ENCODE results near the gene PVALB.

The PVALB gene

DNA sequence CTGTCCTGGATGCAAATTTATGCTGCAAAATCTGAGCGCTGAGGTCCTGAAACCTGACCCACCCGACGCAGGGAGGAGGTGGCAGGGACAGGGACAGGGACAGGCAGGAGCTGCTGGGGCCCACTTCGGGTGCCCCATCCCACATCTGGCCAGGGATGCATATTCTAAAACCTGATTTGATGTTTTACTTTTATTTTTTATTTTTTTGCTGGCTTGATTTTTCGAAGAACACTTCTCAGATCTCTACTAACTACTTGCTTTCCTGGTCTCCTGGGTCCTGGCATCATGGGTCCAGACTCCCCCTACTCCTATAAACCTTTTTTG is 652 bp upstream of the PVALB start:
- Histone ChIP-seq H4K20me1 (ENCODE audit: control insufficient read depth, insufficient read depth, low read depth, low read length) (no peaks in the 10 kb centered on the region), H3K27me3 (ENCODE audit: control insufficient read depth, low read length) (peaks cover 32% of the 10 kb centered on the region), H3K4me2 (ENCODE audit: low read length) (no peak overlapping the region), H3K4me1 (ENCODE audit: control insufficient read depth, low read length) (no peaks in the 10 kb centered on the region), H3K36me3 (ENCODE audit: control insufficient read depth, low read length) (no peaks in the 10 kb centered on the region), H3F3A (ENCODE audit: control insufficient read depth, insufficient read depth) (no peaks in the 10 kb centered on the region), H3K4me3 (ENCODE audit: low read length) (no peak overlapping the region), H3K79me2 (ENCODE audit: control insufficient read depth, low read length) (no peaks in the 10 kb centered on the region), H3K9me2 (replicated peaks; ENCODE audit: control insufficient read depth, low read length) (no peaks in the 10 kb centered on the region), H3K9me3 (ENCODE audit: control insufficient read depth, insufficient read depth, low read length) (no peaks in the 10 kb centered on the region), H3K27ac (ENCODE audit: low read depth, low read length) (no peak overlapping the region)
- TF ChIP-seq EZH2phosphoT487 (IDR thresholded peaks at IDR 0.05; ENCODE audit: borderline replicate concordance, low read length) = no peak
- TF ChIP-seq, protein P1, sequence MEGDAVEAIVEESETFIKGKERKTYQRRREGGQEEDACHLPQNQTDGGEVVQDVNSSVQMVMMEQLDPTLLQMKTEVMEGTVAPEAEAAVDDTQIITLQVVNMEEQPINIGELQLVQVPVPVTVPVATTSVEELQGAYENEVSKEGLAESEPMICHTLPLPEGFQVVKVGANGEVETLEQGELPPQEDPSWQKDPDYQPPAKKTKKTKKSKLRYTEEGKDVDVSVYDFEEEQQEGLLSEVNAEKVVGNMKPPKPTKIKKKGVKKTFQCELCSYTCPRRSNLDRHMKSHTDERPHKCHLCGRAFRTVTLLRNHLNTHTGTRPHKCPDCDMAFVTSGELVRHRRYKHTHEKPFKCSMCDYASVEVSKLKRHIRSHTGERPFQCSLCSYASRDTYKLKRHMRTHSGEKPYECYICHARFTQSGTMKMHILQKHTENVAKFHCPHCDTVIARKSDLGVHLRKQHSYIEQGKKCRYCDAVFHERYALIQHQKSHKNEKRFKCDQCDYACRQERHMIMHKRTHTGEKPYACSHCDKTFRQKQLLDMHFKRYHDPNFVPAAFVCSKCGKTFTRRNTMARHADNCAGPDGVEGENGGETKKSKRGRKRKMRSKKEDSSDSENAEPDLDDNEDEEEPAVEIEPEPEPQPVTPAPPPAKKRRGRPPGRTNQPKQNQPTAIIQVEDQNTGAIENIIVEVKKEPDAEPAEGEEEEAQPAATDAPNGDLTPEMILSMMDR (IDR thresholded peaks at IDR 0.05; ENCODE audit: low read depth, low read length, poor library complexity, severe bottlenecking) = no peak

DNA sequence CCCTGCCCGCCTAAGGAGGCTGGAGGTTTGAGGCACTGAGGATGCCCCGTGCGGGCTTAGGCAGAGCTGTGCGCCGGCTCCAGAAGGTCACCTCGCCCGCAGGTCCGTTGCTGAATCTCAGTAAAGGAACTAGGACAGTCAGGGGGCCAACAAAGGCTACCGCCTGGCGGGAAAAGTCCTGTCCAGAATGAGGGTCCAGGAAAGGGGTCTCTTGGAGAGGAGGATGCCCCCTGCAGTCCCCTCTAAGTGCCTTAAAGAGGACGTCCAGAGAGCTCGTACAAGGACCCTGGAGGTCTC is 548 bp downstream of the PVALB start:
- Histone ChIP-seq H3K9me2 (replicated peaks; ENCODE audit: control insufficient read depth, low read length) (no peaks in the 10 kb centered on the region), H3F3A (ENCODE audit: control insufficient read depth, insufficient read depth) (no peaks in the 10 kb centered on the region), H3K4me2 (ENCODE audit: low read length) (no peak overlapping the region), H4K20me1 (ENCODE audit: control insufficient read depth, insufficient read depth, low read depth, low read length) (no peaks in the 10 kb centered on the region), H3K79me2 (ENCODE audit: control insufficient read depth, low read length) (no peaks in the 10 kb centered on the region), H3K36me3 (ENCODE audit: control insufficient read depth, low read length) (no peaks in the 10 kb centered on the region), H3K9me3 (ENCODE audit: control insufficient read depth, insufficient read depth, low read length) (no peaks in the 10 kb centered on the region), H3K27me3 (ENCODE audit: control insufficient read depth, low read length) (peaks cover 32% of the 10 kb centered on the region), H3K4me3 (ENCODE audit: low read length) (no peak overlapping the region), H3K4me1 (ENCODE audit: control insufficient read depth, low read length) (no peaks in the 10 kb centered on the region), H3K27ac (ENCODE audit: low read depth, low read length) (no peak overlapping the region)
- TF ChIP-seq, protein P1 (IDR thresholded peaks at IDR 0.05; ENCODE audit: low read depth, low read length, poor library complexity, severe bottlenecking) = no peak
- no peak for TF ChIP-seq EZH2phosphoT487 (IDR thresholded peaks at IDR 0.05; ENCODE audit: borderline replicate concordance, low read length)

DNA sequence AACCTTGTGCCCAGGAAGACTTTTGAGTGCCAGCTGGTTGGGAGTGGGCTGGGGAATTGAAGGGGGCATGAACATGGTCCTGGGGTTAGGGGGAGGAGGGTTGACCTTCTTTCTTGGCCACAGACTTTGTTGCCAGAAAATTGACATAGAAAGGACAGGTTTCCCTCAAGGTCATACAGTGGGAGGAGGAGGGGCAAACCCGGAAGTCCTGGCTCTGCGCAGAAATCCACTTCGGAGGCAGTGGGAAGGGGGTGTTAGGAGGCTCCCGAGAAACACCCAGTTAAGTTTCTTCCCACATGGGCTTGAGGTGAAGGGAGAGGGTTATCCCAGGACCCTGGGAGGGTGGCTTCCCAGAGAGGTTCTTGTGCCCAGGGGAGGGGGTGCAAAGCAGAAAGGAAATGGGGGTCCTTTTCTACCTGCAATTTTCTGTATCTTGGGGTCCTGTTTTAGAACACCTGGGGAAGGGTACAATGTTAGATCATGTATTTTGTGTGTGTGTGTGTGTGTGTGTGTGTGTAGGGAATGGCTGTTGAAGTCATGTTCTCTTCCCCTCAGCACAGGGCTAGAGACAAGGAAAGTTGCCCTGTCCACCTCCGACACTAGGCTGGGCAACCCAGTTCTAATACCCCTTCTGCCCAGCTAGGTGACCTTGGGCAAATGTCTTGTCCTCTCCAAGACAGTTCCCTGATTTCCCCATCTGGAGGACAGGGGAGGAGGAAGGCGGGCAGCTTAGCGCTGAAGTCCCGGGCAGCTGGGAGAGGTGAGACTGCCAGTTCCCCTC is 1.1 kb downstream of the PVALB start:
- TF ChIP-seq, protein P1 (IDR thresholded peaks at IDR 0.05; ENCODE audit: low read depth, low read length, poor library complexity, severe bottlenecking) = no peak
- no peak for TF ChIP-seq EZH2phosphoT487 (IDR thresholded peaks at IDR 0.05; ENCODE audit: borderline replicate concordance, low read length)
- no peak overlapping the region for H3K4me2 ChIP-seq (ENCODE audit: low read length)
- no peak overlapping the region for H3K27ac ChIP-seq (ENCODE audit: low read depth, low read length)
- H3K79me2 ChIP-seq (ENCODE audit: control insufficient read depth, low read length) = no peaks in the 10 kb centered on the region
- H3F3A ChIP-seq (ENCODE audit: control insufficient read depth, insufficient read depth) = no peaks in the 10 kb centered on the region
- H3K9me2 ChIP-seq (replicated peaks; ENCODE audit: control insufficient read depth, low read length) = no peaks in the 10 kb centered on the region
- H3K4me1 ChIP-seq (ENCODE audit: control insufficient read depth, low read length) = no peaks in the 10 kb centered on the region
- peaks cover 32% of the 10 kb centered on the region for H3K27me3 ChIP-seq (ENCODE audit: control insufficient read depth, low read length)
- no peaks in the 10 kb centered on the region for H3K36me3 ChIP-seq (ENCODE audit: control insufficient read depth, low read length)
- no peaks in the 10 kb centered on the region for H3K9me3 ChIP-seq (ENCODE audit: control insufficient read depth, insufficient read depth, low read length)
- no peak overlapping the region for H3K4me3 ChIP-seq (ENCODE audit: low read length)
- no peaks in the 10 kb centered on the region for H4K20me1 ChIP-seq (ENCODE audit: control insufficient read depth, insufficient read depth, low read depth, low read length)
